ENCODE results near the gene DVL3.

Gene DVL3

GRCh38 chr3:184177767-184178306, 22.7 kb downstream of the DVL3 start:
- DNase-seq = no peak

GRCh38 chr3:184178521-184179138, 23.5 kb downstream of the DVL3 start:
- no peak for DNase-seq

GRCh38 chr3:184180165-184180564, 25.0 kb downstream of the DVL3 start:
- DNase-seq = no peak

- no peak for DNase-seq
Observed at GRCh38 chr3:184181596-184181995, 26.4 kb downstream of the DVL3 start.

- DNase-seq = no peak
Observed at GRCh38 chr3:184183679-184184078, 28.5 kb downstream of the DVL3 start.

GRCh38 chr3:184184546-184185230, 29.5 kb downstream of the DVL3 start:
- no peak for DNase-seq

- DNase-seq = peak; percentile 100
Observed at GRCh38 chr3:184185461-184186183, 30.4 kb downstream of the DVL3 start.

- no peak for DNase-seq
Observed at GRCh38 chr3:184186184-184186901, 31.2 kb downstream of the DVL3 start, which contains the start of gene ABCF3. TSS of gene ABCF3 (plus strand) at chr3:184186199. CDS start at chr3:184186208, 9 bp downstream.

GRCh38 chr3:184186902-184187207, 31.7 kb downstream of the DVL3 start:
- DNase-seq = no peak

GRCh38 chr3:184188080-184188479, 32.9 kb downstream of the DVL3 start:
- no peak for DNase-seq

GRCh38 chr3:184189421-184189820, 34.2 kb downstream of the DVL3 start:
- no peak for DNase-seq

GRCh38 chr3:184192889-184193288, 37.7 kb downstream of the DVL3 start:
- no peak for DNase-seq

- DNase-seq = no peak
Observed at GRCh38 chr3:184193991-184194539, 38.9 kb downstream of the DVL3 start.

- no peak for DNase-seq
Observed at GRCh38 chr3:184196536-184196935, 41.4 kb downstream of the DVL3 start.

GRCh38 chr3:184198509-184198908, 43.3 kb downstream of the DVL3 start:
- DNase-seq = no peak

- DNase-seq = no peak
Observed at GRCh38 chr3:184200825-184201224, 45.6 kb downstream of the DVL3 start.

- no peak for DNase-seq
Observed at GRCh38 chr3:184203526-184203925, 48.3 kb downstream of the DVL3 start.

- no peak for DNase-seq
Observed at GRCh38 chr3:184209146-184209923, 54.2 kb downstream of the DVL3 start.

GRCh38 chr3:184211297-184211696, 56.1 kb downstream of the DVL3 start:
- DNase-seq = no peak

- DNase-seq = no peak
Observed at GRCh38 chr3:184211718-184212117, 56.5 kb downstream of the DVL3 start.

- DNase-seq = no peak
Observed at GRCh38 chr3:184218814-184219213, 63.6 kb downstream of the DVL3 start.

GRCh38 chr3:184222521-184222920, 67.3 kb downstream of the DVL3 start:
- no peak for DNase-seq
